Gastrocnemius medialis (tissue), 4 donors: ENCODE measurements around the gene FBXL16.

Experiments
- CTCF ChIP-seq, 5 experiments: fragments of 450-650 bp in 3 of 5; fragments of 200-600 bp in 2 of 5; sonication (generic) in 2 of 5; IDR thresholded peaks in 4 of 5; conservative IDR thresholded peaks in 1 of 5; 1 replicate in 4 of 5; 2 replicates in 1 of 5; pipeline ENCODE4 v1.5.1; 2016 to 2019; ENCODE audit warnings: antibody characterized with exemption in 5 of 5, mild to moderate bottlenecking in 3 of 5, moderate library complexity in 3 of 5
- POLR2A ChIP-seq, 2 donors: fragments of 450-650 bp; IDR thresholded peaks; one replicate each; pipeline ENCODE4 v1.6.1; 2017; ENCODE audit warnings: antibody characterized with exemption in 2 of 2, mild to moderate bottlenecking in 2 of 2, moderate library complexity in 2 of 2

- TF ChIP-seq POLR2A (IDR thresholded peaks at IDR 0.05) = no peak
- TF ChIP-seq CTCF (IDR thresholded peaks at IDR 0.05 in 4 of 5, conservative IDR thresholded peaks at IDR 0.05 in 1 of 5) = no peak
Measured at GRCh38 chr16:649631-650030, 56.0 kb downstream of the FBXL16 start.
